WTC11 (cell line): ENCODE measurements around the gene GNAO1. TPM values are rescaled to one million over a fixed set of nuclear protein-coding genes. Genes with fewer than 3 reads are reported as not detected.
A peak's percentile ranks its signal among the peaks of the same experiment; 100 is the strongest.

ENCODE experiments used
- ATAC-seq: fragments of 200-7000 bp; cut with Tn5 transposase; 2 replicates; pipeline ENCODE4 v1.10.0; 2021; ENCODE audit warnings: mild to moderate bottlenecking, moderate library complexity
- CTCF ChIA-PET: fragments of 300-600 bp; sonication (Branson Sonifier 250); formaldehyde crosslinking; loops from one replicate; lab custom pipeline; 2021; ENCODE audit warnings: antibody characterized with exemption; lab: Charles Lee
- POLR2A ChIA-PET: fragments of 350-600 bp; sonication (Branson Sonifier 250); formaldehyde crosslinking; loops from one replicate; lab custom pipeline; 2021; ENCODE audit warnings: antibody characterized with exemption; lab: Charles Lee
- DNase-seq: peaks from one replicate; pipeline ENCODE4 v3.0.0; 2021; ENCODE audit warnings: low spot score
- H3K27ac Mint-ChIP-seq: 2 replicates; pipeline ENCODE4 v1.8.0; 2021; ENCODE audit warnings: mixed read lengths
- H3K27me3 Mint-ChIP-seq: 2 replicates; pipeline ENCODE4 v1.8.0; 2021; ENCODE audit warnings: low read depth, mild to moderate bottlenecking, moderate library complexity, mixed read lengths
- H3K36me3 Mint-ChIP-seq: 2 replicates; pipeline ENCODE4 v1.8.0; 2021; ENCODE audit warnings: mixed read lengths
- H3K4me1 Mint-ChIP-seq: 2 replicates; pipeline ENCODE4 v1.8.0; 2022; ENCODE audit warnings: mixed read lengths
- H3K4me3 Mint-ChIP-seq: 2 replicates; pipeline ENCODE4 v1.8.0; 2021; ENCODE audit warnings: mild to moderate bottlenecking, moderate library complexity, mixed read lengths
- H3K9me3 Mint-ChIP-seq: 2 replicates; pipeline ENCODE4 v1.8.0; 2021; ENCODE audit warnings: mixed read lengths
- ARID4B ChIP-seq: sonication (generic); formaldehyde crosslinking; IDR thresholded peaks from 2 replicates; pipeline ENCODE4 v1.8.0; 2023; ENCODE audit warnings: missing genetic modification reagents, mild to moderate bottlenecking, borderline replicate concordance
- CREB1 ChIP-seq: sonication (generic); formaldehyde crosslinking; IDR thresholded peaks from 2 replicates; pipeline ENCODE4 v1.8.0; 2023; ENCODE audit warnings: mild to moderate bottlenecking, missing genetic modification reagents
- CTCF ChIP-seq: fragments of 200-600 bp; IDR thresholded peaks from 2 replicates; pipeline ENCODE4 v1.8.0; 2022; ENCODE audit warnings: antibody characterized with exemption
- ETV6 ChIP-seq: sonication (generic); formaldehyde crosslinking; IDR thresholded peaks from 2 replicates; pipeline ENCODE4 v1.8.1; 2022; ENCODE audit warnings: mild to moderate bottlenecking, missing genetic modification reagents
- FOXK1 ChIP-seq: sonication (generic); formaldehyde crosslinking; IDR thresholded peaks from 2 replicates; pipeline ENCODE4 v1.8.0; 2022; ENCODE audit warnings: mild to moderate bottlenecking, moderate library complexity, missing genetic modification reagents
- HMGXB4 ChIP-seq: sonication (generic); formaldehyde crosslinking; IDR thresholded peaks from 2 replicates; pipeline ENCODE4 v1.8.1; 2023; ENCODE audit warnings: mild to moderate bottlenecking, moderate library complexity, missing genetic modification reagents
- NFATC4 ChIP-seq: fragments of 250-450 bp; sonication (Bioruptor Pico); IDR thresholded peaks from 2 replicates; pipeline ENCODE4 v1.9.0; 2021; ENCODE audit warnings: mild to moderate bottlenecking
- NFE2L1 ChIP-seq: sonication (generic); formaldehyde crosslinking; IDR thresholded peaks from 2 replicates; pipeline ENCODE4 v1.8.1; 2023; ENCODE audit warnings: missing genetic modification reagents
- ZNF138 ChIP-seq: sonication (generic); formaldehyde crosslinking; conservative IDR thresholded peaks from 2 replicates; pipeline ENCODE4 v1.8.1; 2022; ENCODE audit warnings: mild to moderate bottlenecking, moderate library complexity, missing genetic modification reagents
- ZNF263 ChIP-seq: sonication (generic); formaldehyde crosslinking; IDR thresholded peaks from 2 replicates; pipeline ENCODE4 v1.8.1; 2022; ENCODE audit warnings: low read depth, mild to moderate bottlenecking, moderate library complexity, missing genetic modification reagents
- ZNF396 ChIP-seq: fragments of 250-450 bp; sonication (Bioruptor Pico); IDR thresholded peaks from 2 replicates; pipeline ENCODE4 v1.8.0; 2021; ENCODE audit warnings: mild to moderate bottlenecking, moderate library complexity, borderline replicate concordance
- ZNF423 ChIP-seq: fragments of 250-450 bp; sonication (Bioruptor Pico); IDR thresholded peaks from 2 replicates; pipeline ENCODE4 v2.1.2; 2022; ENCODE audit warnings: mild to moderate bottlenecking, moderate library complexity
- total RNA-seq: library from RNA; stranded (reverse); gene quantifications from 3 replicates; pipeline ENCODE4 v1.2.3, GENCODE V29; 2021
- TF ChIP-seq, protein P1 (sequence below): sonication (generic); formaldehyde crosslinking; IDR thresholded peaks from 2 replicates; pipeline ENCODE4 v1.8.1; 2023; ENCODE audit warnings: mild to moderate bottlenecking, missing genetic modification reagents
- TF ChIP-seq, protein P2 (sequence below): sonication (generic); formaldehyde crosslinking; IDR thresholded peaks from 2 replicates; pipeline ENCODE4 v1.8.1; 2022; ENCODE audit warnings: missing genetic modification reagents, borderline replicate concordance
- TF ChIP-seq, protein P3 (sequence below): sonication (generic); formaldehyde crosslinking; IDR thresholded peaks from 2 replicates; pipeline ENCODE4 v1.8.0; 2022; ENCODE audit warnings: mild to moderate bottlenecking, missing genetic modification reagents
- TF ChIP-seq, protein P4 (sequence below): sonication (generic); formaldehyde crosslinking; IDR thresholded peaks from 2 replicates; pipeline ENCODE4 v1.8.1; 2022; ENCODE audit warnings: low read depth, missing genetic modification reagents, borderline replicate concordance

The GNAO1 gene
- total RNA-seq, 1 experiment from 2014 or later, result 30.6 TPM

DNA sequence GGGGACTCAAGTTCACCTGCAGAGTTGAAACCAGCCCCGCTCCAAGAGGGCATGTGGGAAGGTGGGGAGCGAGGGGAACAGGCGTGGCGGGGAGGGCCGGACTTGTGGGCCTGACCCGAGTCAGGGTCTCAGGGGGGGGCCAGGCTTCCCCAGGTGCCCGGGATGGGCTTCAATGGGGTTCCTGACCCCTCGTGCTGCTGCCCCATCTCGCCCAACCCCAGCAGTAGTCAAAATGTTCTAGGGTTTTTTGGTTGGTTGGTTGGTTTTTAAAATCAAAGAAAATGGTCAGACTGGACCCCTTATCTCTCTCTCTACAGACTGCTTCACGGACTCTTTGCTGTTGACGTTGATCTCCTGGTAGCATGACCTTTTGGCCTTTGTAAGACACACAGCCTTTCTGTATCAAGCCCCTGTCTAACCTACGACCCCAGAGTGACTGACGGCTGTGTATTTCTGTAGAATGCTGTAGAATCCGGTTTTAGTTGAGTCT lies 164.5 kb downstream of the GNAO1 start (continued):
- no peak for TF ChIP-seq ZNF396 (CRISPR knock-in tag)
- TF ChIP-seq, protein P1, sequence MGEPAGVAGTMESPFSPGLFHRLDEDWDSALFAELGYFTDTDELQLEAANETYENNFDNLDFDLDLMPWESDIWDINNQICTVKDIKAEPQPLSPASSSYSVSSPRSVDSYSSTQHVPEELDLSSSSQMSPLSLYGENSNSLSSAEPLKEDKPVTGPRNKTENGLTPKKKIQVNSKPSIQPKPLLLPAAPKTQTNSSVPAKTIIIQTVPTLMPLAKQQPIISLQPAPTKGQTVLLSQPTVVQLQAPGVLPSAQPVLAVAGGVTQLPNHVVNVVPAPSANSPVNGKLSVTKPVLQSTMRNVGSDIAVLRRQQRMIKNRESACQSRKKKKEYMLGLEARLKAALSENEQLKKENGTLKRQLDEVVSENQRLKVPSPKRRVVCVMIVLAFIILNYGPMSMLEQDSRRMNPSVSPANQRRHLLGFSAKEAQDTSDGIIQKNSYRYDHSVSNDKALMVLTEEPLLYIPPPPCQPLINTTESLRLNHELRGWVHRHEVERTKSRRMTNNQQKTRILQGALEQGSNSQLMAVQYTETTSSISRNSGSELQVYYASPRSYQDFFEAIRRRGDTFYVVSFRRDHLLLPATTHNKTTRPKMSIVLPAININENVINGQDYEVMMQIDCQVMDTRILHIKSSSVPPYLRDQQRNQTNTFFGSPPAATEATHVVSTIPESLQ (CRISPR knock-in tag), result no peak
- TF ChIP-seq, protein P2, sequence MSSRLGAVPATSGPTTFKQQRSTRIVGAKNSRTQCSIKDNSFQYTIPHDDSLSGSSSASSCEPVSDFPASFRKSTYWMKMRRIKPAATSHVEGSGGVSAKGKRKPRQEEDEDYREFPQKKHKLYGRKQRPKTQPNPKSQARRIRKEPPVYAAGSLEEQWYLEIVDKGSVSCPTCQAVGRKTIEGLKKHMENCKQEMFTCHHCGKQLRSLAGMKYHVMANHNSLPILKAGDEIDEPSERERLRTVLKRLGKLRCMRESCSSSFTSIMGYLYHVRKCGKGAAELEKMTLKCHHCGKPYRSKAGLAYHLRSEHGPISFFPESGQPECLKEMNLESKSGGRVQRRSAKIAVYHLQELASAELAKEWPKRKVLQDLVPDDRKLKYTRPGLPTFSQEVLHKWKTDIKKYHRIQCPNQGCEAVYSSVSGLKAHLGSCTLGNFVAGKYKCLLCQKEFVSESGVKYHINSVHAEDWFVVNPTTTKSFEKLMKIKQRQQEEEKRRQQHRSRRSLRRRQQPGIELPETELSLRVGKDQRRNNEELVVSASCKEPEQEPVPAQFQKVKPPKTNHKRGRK, result no peak
- no peak for TF ChIP-seq CREB1
- no peak for TF ChIP-seq CTCF

DNA sequence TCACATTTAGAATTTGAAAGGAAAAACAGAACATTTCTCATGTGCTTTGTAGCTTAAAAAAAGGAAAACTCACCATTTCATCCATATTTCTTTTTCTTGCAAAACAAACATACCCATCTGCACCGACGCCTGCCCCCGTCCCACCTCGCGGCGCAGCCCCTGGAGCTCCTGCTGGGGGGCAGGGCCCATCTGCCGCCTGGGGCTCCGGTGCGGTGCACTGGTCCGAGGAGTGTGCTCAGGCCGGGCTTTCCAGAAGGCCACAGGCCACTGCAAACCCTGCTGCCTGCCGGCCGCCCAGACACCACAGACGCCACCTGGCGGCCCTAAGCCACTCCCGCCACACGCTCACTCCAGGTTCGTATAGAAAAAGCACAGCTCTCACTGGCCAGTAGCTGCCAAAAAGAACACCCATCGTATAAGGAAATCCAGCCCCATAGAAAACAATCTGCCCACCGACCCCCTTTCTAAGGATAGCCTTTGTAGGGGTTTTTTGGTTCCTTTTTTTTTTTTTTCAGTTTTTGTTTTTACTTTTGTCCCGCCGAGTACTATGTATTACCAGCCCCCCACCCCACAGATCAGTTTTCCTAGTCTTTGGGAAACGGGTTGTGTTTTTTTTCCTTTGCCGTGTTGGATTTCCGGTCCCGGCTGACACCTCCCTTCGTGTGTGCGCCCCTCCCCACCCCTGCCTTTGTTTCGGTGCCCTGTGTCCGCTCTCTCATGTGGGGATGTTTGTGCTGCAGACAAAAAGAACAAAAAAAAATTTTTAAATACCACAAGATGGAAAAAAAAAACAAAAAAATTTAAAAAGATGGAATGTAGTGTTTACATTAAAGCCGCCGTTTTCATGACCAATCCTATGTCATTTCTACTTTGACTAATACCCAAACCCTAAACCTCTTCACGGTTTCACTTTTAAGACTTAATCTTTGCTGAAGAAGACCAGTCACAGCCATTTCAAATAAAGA lies 165.3 kb downstream of the GNAO1 start:
- Mint-ChIP-seq H3K27ac (peak overlapping the region; percentile 94), H3K4me3 (peak overlapping the region; percentile 59), H3K27me3 (no peaks in the 10 kb centered on the region), H3K9me3 (no peaks in the 10 kb centered on the region), H3K36me3 (no peaks in the 10 kb centered on the region), H3K4me1 (peaks cover 35% of the 10 kb centered on the region)
- peak; percentile 87 for DNase-seq
- CTCF ChIA-PET, result interaction anchor here (0.5 to 4.7 kb wide), 57 partner anchors 9 to 891 kb away, joined by 3 to 65 read pairs (median 4); partner anchors contain the start of genes NUDT21 and OGFOD1
- POLR2A ChIA-PET, result no interaction called here
- peak; percentile 93 for ATAC-seq
- TF ChIP-seq ZNF423 (peak; percentile 15; the same call in 1 of the 2 replicates), NFATC4 (no peak), ARID4B (CRISPR knock-in tag) (peak; percentile 38; the same call in 1 of the 2 replicates), ZNF138 (no peak), ETV6 (CRISPR knock-in tag) (peak; percentile 77; the same call in 1 of the 2 replicates), NFE2L1 (0 out of 2 replicates have a peak, but pooled peaks have one; percentile 19), FOXK1 (peak; percentile 62; the same call in 1 of the 2 replicates), HMGXB4 (CRISPR knock-in tag) (peak; percentile 50; the same call in 1 of the 2 replicates), ZNF263 (CRISPR knock-in tag) (no peak), CTCF (peak; percentile 54)
- TF ChIP-seq, protein P3, sequence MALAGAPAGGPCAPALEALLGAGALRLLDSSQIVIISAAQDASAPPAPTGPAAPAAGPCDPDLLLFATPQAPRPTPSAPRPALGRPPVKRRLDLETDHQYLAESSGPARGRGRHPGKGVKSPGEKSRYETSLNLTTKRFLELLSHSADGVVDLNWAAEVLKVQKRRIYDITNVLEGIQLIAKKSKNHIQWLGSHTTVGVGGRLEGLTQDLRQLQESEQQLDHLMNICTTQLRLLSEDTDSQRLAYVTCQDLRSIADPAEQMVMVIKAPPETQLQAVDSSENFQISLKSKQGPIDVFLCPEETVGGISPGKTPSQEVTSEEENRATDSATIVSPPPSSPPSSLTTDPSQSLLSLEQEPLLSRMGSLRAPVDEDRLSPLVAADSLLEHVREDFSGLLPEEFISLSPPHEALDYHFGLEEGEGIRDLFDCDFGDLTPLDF (CRISPR knock-in tag), result no peak
- TF ChIP-seq, protein P4, sequence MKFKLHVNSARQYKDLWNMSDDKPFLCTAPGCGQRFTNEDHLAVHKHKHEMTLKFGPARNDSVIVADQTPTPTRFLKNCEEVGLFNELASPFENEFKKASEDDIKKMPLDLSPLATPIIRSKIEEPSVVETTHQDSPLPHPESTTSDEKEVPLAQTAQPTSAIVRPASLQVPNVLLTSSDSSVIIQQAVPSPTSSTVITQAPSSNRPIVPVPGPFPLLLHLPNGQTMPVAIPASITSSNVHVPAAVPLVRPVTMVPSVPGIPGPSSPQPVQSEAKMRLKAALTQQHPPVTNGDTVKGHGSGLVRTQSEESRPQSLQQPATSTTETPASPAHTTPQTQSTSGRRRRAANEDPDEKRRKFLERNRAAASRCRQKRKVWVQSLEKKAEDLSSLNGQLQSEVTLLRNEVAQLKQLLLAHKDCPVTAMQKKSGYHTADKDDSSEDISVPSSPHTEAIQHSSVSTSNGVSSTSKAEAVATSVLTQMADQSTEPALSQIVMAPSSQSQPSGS (CRISPR knock-in tag), result no peak
